GM21786 (cell line): ENCODE measurements around the gene FGFR3.

Experiments
- ATAC-seq: cut with Tn5 transposase; IDR thresholded peaks from one replicate; pipeline ENCODE4 v1.9.1; 2021; ENCODE audit not compliant: unreplicated experiment

Gene FGFR3

DNA sequence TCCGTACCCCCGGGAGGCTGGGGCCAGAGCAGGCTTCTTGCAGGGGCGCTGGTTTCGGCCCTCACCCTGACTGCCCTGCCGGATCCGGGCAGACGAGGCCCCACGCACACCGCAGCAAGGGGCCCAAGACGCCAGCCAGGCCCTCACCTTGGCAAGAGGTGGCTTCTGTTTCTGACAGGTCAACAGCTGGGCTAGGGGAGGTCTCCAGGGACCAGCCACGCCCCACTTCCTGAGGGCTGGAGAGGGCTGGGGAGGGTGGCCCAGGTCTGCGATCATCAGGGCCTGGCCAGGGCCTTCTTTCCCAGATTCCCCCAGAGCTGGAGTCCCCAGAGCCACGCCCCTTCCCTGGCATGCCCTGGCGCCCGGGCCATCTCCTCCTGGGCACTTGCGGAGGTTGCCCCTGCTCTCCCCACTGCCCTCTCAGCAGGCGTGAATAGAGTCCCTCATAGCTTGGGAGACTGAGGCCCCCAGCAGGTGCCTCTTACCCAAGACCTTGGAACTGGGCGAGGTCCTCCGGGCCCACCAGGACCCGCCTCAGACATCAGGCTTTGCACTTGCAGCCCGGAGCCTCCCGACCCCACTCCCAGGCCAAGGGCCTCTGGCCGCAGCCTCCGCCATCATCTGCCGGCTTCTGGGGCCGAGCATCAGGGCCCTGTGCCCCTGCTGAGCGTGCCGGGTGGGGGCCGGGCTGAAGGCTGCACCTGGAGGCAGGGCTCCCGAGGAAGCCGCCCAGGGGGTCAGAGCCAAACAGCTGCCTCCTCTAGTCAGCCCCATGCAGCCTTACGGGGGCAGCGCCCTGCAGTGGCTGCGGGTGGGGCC is 6.3 kb upstream of the FGFR3 start:
- ATAC-seq = no peak

DNA sequence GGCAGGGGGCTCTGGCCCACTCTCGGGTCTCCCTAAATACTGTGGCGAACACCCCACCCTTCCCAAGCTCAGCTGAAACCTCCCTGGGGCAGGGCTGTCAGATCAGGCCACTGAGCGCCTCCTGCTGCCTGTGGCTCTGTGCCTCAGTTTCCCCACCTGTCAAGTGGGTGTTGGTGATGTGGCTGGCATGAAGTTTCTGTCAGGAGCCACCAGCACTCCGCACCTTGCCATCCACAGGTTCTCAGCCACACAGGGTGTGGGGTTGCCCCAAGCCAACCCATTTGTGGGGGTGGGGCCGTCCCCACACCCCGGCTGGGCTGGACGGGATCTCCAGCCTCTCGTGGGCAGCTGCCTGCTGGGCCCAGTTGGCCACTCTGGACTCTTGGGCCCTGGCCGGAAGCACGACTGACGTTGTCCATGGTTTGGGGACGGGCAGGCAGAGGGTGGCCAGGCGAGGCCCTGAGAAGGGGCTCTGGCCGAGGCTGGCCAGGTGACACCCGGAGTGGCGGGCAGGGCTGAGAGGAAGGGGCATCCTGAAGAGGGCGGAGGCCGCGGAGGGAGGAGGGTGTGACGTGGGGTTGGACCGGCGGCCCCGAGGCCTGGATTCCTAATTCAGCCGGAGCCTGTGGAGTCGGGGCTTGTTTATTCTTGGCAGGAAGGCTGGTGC is 5.5 kb upstream of the FGFR3 start:
- ATAC-seq = no peak

DNA sequence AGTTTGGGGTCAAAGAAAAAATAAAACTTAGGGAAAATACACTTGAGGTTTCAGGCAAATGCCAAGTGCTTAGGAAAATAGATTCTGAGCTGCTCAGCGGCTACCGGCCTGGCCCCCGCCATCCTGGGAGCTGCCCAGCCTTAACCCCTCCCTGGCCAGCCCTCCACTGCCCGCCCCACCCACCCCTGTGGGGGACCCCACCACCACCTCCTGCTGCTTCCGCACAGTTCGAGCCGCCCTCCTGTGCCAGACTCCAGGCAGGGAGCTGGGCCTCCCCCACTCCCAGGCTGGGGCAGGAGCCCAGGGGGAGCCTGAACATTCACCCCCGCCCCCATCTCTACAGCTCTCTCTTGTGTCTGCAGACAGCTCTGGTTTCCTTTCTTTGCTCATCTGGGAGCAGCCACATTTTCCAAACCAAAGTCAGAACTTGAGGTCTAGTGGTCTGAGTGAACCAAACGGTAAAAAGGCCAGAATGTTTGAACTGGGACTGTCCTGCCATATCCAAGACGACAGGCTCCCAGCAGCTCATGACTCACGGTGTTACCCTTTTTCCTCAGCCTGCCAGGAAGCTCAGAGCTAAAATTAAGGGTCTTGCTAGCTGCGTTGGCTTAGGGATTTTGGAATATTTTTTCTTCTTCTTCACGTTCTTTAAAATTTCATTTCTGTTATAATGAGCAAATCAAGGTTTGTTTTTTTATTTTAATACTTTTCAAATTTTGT is 4.7 kb upstream of the FGFR3 start:
- no peak for ATAC-seq

DNA sequence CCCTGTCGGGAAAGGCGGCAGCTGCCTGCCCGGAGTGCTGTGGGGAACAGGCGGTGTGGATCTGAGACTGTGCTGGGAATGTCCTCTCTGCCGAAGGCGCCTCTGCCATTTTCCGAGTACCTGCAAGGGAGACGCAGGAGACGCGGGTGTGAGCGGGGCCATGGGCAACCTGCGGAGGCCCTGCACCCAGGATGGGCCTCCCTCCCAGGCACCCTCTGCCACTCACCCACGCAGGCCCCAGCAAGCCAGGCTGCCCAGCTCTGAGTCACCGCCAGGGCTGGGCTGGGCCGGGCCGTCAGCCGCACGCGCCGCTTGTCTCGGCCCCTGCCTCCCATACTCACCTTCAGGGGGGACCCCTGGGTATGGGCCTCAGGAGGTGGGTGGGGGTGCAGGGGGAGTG is 3.5 kb upstream of the FGFR3 start:
- ATAC-seq = no peak

DNA sequence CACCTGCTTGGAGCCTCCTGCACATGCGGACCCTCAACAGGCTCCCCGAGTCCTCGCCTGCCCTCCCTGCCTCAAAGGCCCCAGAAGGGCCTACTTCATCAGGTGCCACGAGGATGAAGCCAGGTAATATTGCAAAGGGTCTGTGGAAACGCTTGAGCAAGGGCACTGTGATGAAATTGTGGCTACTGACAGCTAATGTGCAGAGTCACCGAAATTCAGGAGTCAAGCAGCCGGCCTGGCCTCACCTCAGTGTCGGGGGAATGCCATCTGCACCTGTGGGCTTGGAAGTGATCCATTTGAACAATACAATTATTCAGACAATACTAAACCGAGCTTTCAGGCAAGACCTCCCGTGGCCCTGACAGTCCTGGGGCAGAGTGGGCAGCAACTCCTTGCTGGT is 3.1 kb upstream of the FGFR3 start:
- ATAC-seq = no peak

DNA sequence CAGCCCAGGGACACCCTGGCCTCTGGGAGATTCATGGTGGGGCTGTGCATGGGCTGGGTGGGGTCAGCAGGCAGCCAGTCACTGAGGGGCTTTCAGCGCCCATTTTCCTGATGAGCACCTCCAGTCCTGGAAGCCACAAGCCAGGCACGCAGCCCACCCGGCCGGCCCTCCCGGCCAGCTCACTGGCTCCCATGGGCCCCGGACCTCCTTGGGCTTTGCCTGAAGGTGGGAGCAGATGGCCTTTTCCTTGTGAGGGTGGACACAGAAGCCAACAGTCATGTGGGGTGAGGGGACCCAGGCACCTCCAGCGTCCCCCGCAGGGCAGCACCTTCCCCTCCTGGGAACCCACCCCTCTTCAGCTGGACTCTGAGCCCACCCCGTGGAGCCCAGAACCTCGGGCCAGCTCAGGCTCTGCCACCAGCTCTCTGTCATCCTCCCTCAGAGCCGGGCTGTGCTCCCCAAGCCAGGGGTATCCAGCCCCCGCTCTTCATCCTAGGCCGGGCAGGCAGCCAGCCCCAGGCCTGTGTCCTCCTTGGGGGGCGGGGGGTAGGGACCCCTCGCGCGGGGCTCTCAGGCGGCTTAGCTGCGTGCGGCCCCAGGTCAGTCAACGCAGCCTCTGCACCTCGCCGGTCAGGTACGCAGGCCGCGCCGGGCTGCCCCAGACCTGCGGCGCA is 798 bp upstream of the FGFR3 start:
- no peak for ATAC-seq

DNA sequence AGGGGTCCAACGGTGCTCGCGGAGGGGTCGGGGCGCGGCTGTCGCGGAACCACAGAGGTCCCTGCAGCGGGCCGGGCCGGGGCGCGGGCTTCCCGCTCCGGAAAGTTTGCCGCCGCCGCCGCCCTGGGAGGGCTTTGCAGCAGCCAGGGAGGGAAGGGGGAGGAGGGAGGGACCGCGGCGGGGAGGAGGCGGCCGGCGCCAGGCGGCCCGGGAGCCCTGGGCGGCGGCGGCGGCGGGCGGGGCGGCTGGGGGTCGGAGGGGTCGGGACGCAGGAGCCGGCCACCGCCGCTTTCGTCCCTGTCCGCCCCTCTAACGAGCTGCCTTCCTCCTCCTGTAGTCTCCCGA is 375 bp downstream of the FGFR3 start:
- ATAC-seq = no peak

DNA sequence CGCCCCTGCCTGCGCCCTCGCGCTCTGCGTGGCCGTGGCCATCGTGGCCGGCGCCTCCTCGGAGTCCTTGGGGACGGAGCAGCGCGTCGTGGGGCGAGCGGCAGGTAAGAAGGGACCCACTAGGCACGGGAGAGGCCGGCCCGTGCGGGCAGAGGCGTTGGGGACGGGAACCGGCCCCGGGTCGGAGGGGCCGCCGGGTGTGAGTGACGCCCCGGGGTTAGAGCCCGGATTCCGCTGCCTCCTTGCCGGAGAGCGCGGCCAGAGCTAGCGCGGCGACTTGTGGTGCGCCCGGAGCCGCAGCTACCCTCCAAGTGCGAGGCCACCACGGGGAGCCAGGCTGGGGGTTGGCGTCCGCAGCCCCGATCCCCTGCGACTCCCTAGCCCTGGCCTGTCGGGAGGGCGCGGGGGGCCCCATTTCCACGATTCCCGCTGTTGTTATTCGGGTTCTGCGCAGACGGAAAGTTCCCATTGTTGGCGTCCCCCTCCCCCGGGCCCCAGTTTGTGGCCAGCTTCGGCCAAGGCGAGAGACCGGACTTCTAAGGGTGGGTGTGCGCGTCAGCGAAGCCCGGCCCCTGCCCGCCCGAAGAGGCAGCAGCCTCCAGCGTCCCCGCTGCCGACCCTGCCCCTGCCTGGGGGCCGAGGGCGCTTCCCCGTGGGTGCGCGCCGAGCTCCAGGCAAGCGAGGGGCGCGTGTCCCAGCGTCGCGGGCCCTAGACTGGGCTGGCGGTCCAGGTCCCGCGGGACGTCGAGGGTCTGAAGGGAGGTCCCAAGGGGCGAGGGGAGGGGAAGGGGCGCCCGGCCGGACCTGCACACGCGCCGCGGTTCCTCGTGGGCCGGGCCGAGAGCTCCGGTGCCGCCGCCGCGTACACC is 1.1 kb downstream of the FGFR3 start:
- no peak for ATAC-seq

DNA sequence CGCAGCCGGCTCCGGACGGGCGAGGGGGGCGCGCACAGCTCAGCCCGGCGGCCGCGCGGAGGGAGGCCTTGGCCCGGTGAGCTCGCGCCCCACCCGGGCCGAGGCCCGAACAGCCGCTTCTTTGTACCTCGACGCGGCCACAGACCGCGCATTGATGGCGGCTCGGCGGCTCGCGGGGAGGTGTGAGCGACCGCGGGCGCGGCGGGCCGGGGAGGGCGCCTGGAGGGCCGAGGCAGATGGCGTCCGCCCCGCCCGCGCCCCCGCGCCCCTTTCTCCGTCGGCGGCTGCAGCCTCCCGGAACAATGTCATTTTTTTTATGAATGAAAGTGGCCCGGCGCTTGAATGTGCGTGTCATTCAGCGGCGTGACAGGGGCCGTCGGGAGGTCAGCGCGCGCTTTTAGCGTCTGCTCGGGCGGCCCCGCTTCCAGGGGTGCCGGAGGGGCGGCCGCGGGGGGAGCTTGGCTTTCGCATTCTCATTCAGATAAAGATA is 1.8 kb downstream of the FGFR3 start:
- ATAC-seq = no peak

DNA sequence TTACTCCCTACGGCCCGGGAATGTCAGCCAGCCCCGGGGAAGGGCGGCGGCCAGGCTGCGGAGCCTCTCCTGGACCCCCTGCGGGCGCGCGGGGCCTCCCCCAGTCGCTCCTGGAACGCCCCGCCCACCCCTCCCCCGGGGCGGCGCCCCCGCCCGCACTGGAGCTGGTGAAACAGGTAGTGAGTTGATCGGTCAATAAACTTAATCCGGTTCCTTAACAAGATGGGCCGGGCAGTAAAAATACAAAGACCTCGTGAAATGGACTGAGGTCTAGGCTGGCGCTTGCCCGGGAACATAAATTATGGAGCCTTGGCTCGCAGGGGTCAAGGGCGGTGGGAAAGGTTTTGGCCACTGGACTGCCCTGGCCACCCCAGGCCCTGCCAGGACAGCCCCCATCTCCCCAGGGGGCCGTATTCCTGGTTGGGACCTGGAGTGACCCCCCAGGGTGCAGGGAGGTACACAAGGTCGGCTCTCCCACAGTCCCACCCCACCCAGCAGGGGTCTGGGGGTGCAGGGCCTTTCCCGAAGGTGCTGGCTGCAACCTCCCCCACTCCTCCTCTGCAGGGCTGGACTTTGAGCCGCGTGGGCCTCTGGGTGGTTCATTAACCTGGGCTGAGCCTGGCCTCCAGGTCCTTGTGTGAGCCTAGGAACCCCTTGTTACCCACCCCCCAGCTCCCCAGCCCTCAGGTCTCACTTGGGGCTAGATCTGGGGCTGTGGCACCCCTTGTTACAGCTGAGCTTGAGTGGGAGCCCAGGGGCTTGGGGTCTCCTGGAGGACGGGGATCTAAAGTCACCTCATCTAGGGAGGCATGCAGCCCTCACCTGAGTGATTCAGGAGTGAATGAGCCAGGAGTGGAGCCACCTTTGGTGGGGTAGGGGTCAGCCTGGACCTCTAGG is 2.5 kb downstream of the FGFR3 start:
- no peak for ATAC-seq

DNA sequence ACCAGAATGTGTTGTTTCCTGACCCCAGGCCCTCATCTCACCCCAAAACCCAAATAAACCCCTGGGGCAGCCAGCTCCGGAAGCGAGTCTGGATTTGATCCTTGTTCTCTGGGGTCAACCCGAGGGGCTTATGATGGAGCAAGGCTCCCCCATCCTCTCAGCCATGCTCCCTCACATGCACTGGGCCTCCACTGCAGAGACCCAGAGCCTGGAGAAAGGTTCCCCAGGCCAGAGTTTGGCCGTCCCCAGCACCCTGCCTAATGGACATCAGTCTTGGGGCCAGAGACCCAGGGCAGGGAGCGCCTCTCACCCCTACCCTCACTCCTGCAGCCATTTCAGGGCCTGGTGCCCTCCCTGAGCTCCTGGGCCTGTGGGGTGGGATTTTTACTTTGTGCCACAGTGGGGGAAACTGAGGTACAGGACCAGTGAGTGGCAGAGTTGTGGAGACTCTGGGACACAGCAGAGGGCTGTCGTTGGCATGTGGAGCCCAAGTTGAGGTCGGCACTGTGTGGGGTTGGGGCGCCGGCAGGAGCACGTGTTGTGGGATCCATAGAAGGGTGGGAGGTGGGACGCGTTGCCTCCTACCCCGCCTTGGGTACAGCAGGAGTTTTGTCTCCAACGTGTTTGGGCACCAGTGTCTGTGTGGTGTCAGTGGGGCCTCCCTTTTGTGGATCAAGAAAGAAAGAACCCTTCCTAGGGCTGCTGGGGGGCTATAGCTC is 3.6 kb downstream of the FGFR3 start:
- ATAC-seq = no peak

DNA sequence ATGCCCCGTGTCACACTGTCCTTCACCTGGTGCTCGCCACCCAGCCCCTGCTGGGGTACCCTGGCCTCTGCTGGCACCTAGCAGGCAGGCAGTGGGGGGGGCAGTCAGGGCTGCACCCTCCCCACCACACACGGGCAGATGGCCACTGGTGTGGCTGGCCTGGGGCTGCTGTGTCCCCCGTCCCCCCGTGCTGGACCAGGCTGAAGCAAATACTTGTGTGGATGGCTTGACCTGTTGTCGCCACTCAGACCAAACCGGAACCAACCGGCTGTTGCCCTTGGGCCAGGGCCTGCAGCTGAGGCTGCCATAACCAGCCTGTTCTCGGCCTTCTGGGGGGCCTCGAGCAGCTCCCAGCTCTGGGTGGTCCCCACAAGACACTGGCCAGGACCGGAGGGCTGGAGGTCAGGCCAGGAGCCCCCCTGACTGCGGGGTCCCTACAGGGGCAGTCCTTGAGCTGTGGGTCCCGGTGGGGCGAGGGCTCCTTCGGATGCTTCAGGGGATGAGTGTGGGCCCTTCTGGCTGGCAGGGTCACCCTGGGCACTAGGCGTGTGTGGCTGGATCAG is 4.3 kb downstream of the FGFR3 start:
- no peak for ATAC-seq

DNA sequence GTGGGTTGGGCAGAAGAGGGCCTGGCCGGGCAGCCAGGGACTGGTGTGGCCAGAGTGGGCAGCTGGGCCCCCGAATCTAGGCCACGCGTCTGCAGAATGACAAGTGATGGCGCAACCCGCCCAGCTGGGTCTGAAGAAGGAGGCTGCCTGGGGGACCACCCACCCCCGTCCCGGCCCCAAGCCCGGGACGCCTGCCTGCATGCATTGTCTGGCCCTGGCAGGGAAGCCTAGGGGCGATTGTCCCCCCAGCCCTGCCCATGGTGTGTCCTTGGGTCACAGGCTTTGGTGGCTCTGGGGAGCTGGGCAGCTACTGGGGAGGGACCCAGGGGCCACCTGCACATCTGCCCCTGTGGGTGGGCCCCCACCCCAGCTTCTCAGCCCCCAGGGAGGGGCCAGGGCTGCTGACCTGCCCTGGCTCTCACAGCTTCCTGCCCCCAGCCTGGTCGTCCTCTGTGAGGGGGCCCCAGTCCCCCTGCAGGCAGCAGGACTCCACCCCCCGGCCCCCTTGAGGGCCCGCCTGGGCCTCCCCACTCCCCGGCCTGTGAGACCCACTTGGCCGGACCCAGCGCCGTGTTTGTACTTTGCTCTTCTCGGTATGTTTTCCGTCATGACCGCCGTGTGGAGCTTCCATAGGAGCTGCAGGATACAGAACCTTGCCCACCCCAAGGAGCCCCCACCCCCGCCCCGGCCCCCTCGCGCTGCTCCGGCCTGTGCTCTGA is 4.9 kb downstream of the FGFR3 start:
- no peak for ATAC-seq

DNA sequence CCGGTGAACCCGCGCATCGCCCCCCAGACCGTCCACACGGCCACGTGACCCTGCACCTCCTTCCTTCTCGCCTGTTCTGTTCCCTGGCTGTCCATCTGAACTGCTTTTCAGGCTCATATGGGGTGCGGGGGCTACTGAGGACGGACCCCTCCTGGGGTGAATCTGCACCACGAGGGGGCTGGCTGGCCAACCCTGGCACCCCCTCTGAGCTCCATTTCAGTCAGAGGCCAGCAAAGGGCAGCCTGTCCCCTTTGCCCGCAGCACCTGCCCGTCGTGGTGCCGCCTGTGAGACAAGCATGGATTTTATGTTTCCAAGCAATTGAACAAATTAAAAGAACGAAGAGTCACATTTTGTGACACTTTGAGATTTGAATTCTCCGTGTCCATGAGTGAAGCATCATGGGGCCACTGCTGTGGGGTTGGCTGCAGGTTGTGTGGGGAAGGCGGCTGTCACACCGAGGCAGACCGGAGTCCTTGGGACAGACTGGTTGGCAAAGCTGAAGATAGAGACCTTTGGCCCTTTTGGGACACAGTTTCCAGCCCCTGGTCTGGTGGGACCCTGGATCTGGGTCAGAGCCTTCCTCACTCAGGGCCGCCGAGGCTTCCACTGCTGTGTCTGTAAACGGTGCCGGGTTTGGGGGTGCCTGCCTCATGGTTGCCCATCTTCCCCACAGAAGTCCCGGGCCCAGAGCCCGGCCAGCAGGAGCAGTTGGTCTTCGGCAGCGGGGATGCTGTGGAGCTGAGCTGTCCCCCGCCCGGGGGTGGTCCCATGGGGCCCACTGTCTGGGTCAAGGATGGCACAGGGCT is 5.7 kb downstream of the FGFR3 start:
- no peak for ATAC-seq

DNA sequence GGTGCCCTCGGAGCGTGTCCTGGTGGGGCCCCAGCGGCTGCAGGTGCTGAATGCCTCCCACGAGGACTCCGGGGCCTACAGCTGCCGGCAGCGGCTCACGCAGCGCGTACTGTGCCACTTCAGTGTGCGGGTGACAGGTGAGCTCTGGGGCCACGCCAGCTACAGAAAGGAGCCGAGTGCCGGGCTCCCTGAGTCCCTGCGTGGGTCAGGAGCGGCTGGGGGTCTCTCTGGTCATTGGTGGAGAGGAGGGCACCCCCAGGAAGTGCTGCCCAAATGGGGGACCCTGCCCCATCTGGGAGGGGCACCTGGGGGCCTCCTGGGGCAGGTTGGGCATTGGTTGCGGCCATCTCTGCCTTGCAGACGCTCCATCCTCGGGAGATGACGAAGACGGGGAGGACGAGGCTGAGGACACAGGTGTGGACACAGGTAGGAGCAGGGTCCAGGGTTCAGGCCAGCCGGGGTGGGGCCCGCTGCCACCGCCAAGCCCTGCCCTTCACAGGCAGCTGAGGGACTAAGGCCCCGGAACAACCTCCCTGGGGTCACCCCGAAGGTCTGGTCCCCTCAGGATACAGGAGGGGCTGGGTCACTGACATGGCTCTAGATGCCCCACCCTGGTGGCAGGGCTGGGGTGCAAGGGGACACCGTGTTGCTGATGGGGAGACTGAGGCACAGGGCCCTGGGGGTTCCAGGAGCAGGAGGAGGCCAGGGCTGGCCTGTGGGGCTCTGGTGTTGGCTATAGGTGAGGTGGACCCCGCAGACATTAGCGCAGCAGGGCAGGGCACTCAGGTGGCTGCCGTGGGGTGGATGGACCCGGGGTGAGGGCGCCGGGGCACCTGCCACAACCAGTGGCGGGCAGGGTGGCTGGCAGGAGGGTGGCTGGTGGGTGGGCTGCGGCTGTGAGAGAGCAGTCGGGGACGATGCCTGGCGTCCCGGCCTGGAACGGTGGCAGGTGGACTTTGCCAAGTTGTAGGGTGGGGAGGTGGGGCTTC is 6.6 kb downstream of the FGFR3 start:
- no peak for ATAC-seq

DNA sequence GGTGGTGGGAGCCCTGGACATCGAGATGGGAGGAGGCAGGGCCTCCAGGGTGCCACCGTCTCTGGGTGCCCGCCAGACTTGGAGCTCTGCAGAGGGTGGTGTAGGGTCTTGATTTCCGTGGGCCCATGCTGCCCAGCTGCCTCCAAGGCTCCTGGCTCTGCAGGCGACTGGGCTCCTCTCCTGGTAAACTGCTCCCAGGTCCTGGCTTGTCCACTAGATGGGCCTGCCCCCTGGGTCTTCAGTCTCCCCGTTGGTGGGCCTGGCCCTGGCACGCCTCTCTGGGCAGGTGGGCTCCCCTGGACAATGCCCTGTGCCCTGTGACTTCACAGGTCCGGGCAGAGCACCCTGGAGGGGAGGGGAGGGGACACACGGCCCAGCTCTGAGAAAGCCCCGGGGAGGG is 7.7 kb downstream of the FGFR3 start:
- ATAC-seq = no peak
